HT-29 (cell line): Measurements from ENCODE around the gene SEC22C. TPM values are rescaled to one million over a fixed set of nuclear protein-coding genes. Genes with fewer than 3 reads are reported as not detected.

Source experiments
- DNase-seq: peaks from one replicate; pipeline ENCODE4 v3.0.0-alpha.2; 2015; ENCODE audit warnings: low spot score
- total RNA-seq: library from RNA; depleted of rRNA; stranded (reverse); fragments of >200 nt; shearing (Covaris generic); gene quantifications from 2 replicates; pipeline ENCODE4 v1.2.3, GENCODE V29; 2014; rRNA removed

SEC22C gene
- total RNA-seq, 1 experiment from 2014 or later, result 12.6 TPM

DNA sequence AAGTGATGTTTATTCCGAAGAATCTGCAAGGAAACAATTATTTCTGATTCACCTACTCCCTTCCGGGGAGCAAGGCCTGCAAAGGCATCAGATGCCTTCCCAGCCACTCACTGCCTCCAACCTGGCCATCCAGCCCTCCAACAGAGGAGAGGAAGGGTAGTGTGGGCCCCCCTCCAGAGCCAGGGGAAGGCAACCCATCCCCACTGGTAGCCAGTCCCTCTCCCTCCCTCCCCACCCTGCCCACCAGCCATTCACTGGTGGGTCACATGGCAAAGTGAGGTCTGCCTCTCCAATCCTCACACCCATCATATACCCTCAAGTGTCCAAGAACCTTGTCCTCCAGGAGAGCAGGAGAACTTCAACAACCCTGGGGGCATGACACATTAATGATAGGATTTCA, 81.7 kb downstream of the SEC22C start:
- DNase-seq, result no peak

DNA sequence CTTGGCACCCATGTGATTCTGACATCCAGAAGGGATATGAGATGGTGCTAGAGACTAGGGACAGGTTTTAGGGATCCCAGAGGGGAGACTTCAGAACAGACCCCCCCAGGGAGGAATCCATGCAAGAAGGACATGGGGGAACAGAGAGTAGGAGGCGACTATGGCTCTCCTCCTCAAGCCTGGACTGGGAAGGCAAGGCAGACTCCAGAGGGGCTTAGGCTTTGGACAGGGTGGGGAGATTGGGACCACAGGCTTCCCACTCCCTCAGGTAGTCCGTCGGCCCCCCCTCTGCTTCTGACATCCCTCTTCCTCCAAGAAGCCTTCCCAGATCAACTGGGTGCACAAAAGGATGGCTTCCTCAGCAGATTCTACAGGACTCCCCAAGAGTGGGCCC, 82.3 kb downstream of the SEC22C start:
- no peak for DNase-seq

DNA sequence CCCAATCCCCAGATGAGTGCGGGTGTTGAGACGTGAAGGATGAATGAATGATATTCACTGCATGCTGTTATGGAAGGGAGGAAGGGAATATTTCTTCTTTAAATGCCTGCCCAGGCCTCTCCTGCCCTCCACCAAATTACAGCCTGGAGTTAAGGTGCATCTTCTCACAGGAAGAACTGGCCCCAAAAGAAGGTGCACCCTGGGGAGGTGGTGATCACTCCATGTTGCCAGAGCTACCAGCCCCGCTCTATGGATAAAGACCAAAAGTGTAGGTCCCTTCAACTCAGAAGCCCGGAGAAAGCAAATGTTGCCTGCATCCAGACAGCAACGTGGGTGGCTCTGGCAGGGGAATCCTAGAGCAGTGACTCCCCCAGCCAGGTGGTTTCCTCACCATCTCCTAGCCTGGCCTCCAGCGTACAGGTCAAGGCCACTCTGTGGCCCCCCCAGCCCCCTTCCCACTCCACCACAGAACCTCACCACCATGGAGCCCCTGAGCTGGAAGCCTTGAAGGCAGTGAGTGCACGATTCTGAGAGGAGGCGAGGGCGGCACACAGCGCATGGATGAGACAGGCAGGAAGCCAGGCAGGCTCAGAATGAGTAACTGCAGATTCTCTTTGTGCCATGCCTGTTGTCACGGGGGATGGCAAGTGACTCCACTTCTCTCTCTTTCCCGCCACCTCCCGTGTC, 82.8 kb downstream of the SEC22C start:
- DNase-seq, result no peak

DNA sequence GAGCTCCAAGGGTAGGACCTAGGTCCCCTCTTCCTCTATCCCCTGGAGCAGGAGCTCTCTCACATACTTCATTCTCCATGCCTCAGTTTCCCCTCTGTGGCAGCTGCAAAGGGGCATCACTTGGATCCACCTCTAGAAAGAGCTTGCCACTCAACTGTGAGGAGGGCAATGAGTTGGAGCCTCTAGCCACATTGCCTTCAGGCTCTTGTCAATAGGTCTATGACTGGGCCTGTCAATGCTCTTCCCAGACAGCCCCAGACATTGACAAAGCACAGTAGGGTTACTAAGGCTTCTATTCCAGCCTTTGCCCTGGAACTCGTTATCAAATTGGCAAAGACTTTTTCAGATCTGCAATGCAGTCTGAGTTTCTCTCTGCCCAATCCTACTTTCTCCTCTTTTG, 83.7 kb downstream of the SEC22C start:
- DNase-seq, result no peak

Other genes with a start within 250 kb of the SEC22C start
- not detected in 2 replicates for gene LYZL4, start 171.4 kb downstream of the SEC22C start, total RNA-seq
- gene VIPR1, start 79.3 kb downstream of the SEC22C start, total RNA-seq, result 60.4 and 74.4 TPM in 2 replicates
- 17.7 and 18.4 TPM in 2 replicates for gene SS18L2, start 8.9 kb upstream of the SEC22C start, total RNA-seq
- 20.0 and 21.8 TPM in 2 replicates for gene NKTR, start 18.7 kb upstream of the SEC22C start, total RNA-seq
- 1.1 TPM in 2 replicates for gene ZBTB47, start 71.7 kb upstream of the SEC22C start, total RNA-seq
- not detected in 2 replicates for gene KLHL40, start 103.6 kb upstream of the SEC22C start, total RNA-seq
- gene HHATL, start 120.8 kb upstream of the SEC22C start, total RNA-seq, result not detected in 2 replicates
- gene CCDC13, start 191.3 kb upstream of the SEC22C start, total RNA-seq, result not detected in 2 replicates
- gene HIGD1A, start 222.5 kb upstream of the SEC22C start, total RNA-seq, result 22.5 and 32.2 TPM in 2 replicates
- 0.18 TPM in 1 of 2 replicates, not detected in the other for gene ACKR2, start 227.5 kb upstream of the SEC22C start, total RNA-seq